WTC11 (cell line): Measurements from ENCODE around the gene ARID1A. TPM values are rescaled to one million over a fixed set of nuclear protein-coding genes. Genes with fewer than 3 reads are reported as not detected.
A peak's percentile ranks its signal among the peaks of the same experiment; 100 is the strongest.

Experiments
- ATAC-seq: fragments of 200-7000 bp; cut with Tn5 transposase; 2 replicates; pipeline ENCODE4 v1.10.0; 2021; ENCODE audit warnings: mild to moderate bottlenecking, moderate library complexity
- CTCF ChIA-PET: fragments of 300-600 bp; sonication (Branson Sonifier 250); formaldehyde crosslinking; loops from one replicate; lab custom pipeline; 2021; ENCODE audit warnings: antibody characterized with exemption; lab: Charles Lee
- POLR2A ChIA-PET: fragments of 350-600 bp; sonication (Branson Sonifier 250); formaldehyde crosslinking; loops from one replicate; lab custom pipeline; 2021; ENCODE audit warnings: antibody characterized with exemption; lab: Charles Lee
- DNase-seq: peaks from one replicate; pipeline ENCODE4 v3.0.0; 2021; ENCODE audit warnings: low spot score
- H3K27ac Mint-ChIP-seq: 2 replicates; pipeline ENCODE4 v1.8.0; 2021; ENCODE audit warnings: mixed read lengths
- H3K27me3 Mint-ChIP-seq: 2 replicates; pipeline ENCODE4 v1.8.0; 2021; ENCODE audit warnings: low read depth, mild to moderate bottlenecking, moderate library complexity, mixed read lengths
- H3K36me3 Mint-ChIP-seq: 2 replicates; pipeline ENCODE4 v1.8.0; 2021; ENCODE audit warnings: mixed read lengths
- H3K4me1 Mint-ChIP-seq: 2 replicates; pipeline ENCODE4 v1.8.0; 2022; ENCODE audit warnings: mixed read lengths
- H3K4me3 Mint-ChIP-seq: 2 replicates; pipeline ENCODE4 v1.8.0; 2021; ENCODE audit warnings: mild to moderate bottlenecking, moderate library complexity, mixed read lengths
- H3K9me3 Mint-ChIP-seq: 2 replicates; pipeline ENCODE4 v1.8.0; 2021; ENCODE audit warnings: mixed read lengths
- ATF1 ChIP-seq: sonication (generic); formaldehyde crosslinking; IDR thresholded peaks from 2 replicates; pipeline ENCODE4 v1.8.1; 2023; ENCODE audit warnings: mild to moderate bottlenecking, moderate library complexity, missing genetic modification reagents
- FOXP1 ChIP-seq: sonication (generic); formaldehyde crosslinking; IDR thresholded peaks from 2 replicates; pipeline ENCODE4 v1.8.0; 2022; ENCODE audit warnings: missing genetic modification reagents, mild to moderate bottlenecking, moderate library complexity, borderline replicate concordance
- IRF1 ChIP-seq: sonication (generic); formaldehyde crosslinking; IDR thresholded peaks from 2 replicates; pipeline ENCODE4 v1.8.0; 2023; ENCODE audit warnings: missing genetic modification reagents
- IRF2 ChIP-seq: sonication (generic); formaldehyde crosslinking; IDR thresholded peaks from 2 replicates; pipeline ENCODE4 v1.8.0; 2022; ENCODE audit warnings: low read depth, missing genetic modification reagents, borderline replicate concordance
- JAZF1 ChIP-seq: fragments of 250-450 bp; sonication (Bioruptor Pico); IDR thresholded peaks from 2 replicates; pipeline ENCODE4 v1.9.0; 2021; ENCODE audit warnings: moderate library complexity, mild to moderate bottlenecking, inconsistent platforms
- MXD4 ChIP-seq: fragments of 250-450 bp; sonication (Bioruptor Pico); IDR thresholded peaks from 2 replicates; pipeline ENCODE4 v1.8.0; 2021; ENCODE audit warnings: mild to moderate bottlenecking, moderate library complexity, borderline replicate concordance
- NR1H2 ChIP-seq: sonication (generic); formaldehyde crosslinking; IDR thresholded peaks from 2 replicates; pipeline ENCODE4 v1.9.0; 2021; ENCODE audit warnings: mild to moderate bottlenecking, moderate library complexity, missing genetic modification reagents
- NR2C2 ChIP-seq: sonication (generic); formaldehyde crosslinking; IDR thresholded peaks from 2 replicates; pipeline ENCODE4 v1.8.0; 2022; ENCODE audit warnings: mild to moderate bottlenecking, missing genetic modification reagents
- PREB ChIP-seq: sonication (generic); formaldehyde crosslinking; IDR thresholded peaks from 2 replicates; pipeline ENCODE4 v1.8.1; 2022; ENCODE audit warnings: mild to moderate bottlenecking, missing genetic modification reagents, moderate library complexity, borderline replicate concordance
- SP1 ChIP-seq: sonication (generic); formaldehyde crosslinking; conservative IDR thresholded peaks from 2 replicates; pipeline ENCODE4 v1.8.1; 2022; ENCODE audit warnings: missing genetic modification reagents
- ZBTB21 ChIP-seq: sonication (generic); formaldehyde crosslinking; IDR thresholded peaks from 2 replicates; pipeline ENCODE4 v1.8.1; 2023; ENCODE audit warnings: mild to moderate bottlenecking, missing genetic modification reagents, borderline replicate concordance
- ZNF121 ChIP-seq: sonication (generic); formaldehyde crosslinking; IDR thresholded peaks from 2 replicates; pipeline ENCODE4 v1.8.0; 2023; ENCODE audit warnings: missing genetic modification reagents
- ZNF219 ChIP-seq: sonication (generic); formaldehyde crosslinking; IDR thresholded peaks from 2 replicates; pipeline ENCODE4 v1.8.0; 2023; ENCODE audit warnings: missing genetic modification reagents, mild to moderate bottlenecking, borderline replicate concordance
- ZNF425 ChIP-seq: fragments of 250-450 bp; sonication (Bioruptor Pico); conservative IDR thresholded peaks from 2 replicates; pipeline ENCODE4 v1.9.0; 2021; ENCODE audit warnings: mild to moderate bottlenecking
- ZNF671 ChIP-seq: fragments of 250-450 bp; sonication (Bioruptor Pico); IDR thresholded peaks from 2 replicates; pipeline ENCODE4 v1.8.0; 2021; ENCODE audit warnings: mild to moderate bottlenecking
- total RNA-seq: library from RNA; stranded (reverse); gene quantifications from 3 replicates; pipeline ENCODE4 v1.2.3, GENCODE V29; 2021
- TF ChIP-seq, protein P1 (sequence below): sonication (generic); formaldehyde crosslinking; IDR thresholded peaks from 2 replicates; pipeline ENCODE4 v1.8.1; 2023; ENCODE audit warnings: mild to moderate bottlenecking, missing genetic modification reagents
- TF ChIP-seq, protein P2 (sequence below): fragments of 250-450 bp; sonication (Bioruptor Pico); IDR thresholded peaks from 2 replicates; pipeline ENCODE4 v2.1.2; 2022; ENCODE audit warnings: mild to moderate bottlenecking, moderate library complexity

Gene ARID1A
- total RNA-seq, 1 experiment from 2014 or later: 98.0 TPM

- TF ChIP-seq ZNF219 (CRISPR knock-in tag): no peak
These were observed 5.6 kb downstream of the ARID1A start (continued) for GRCh38 chr1:26701266-26701994.

DNA sequence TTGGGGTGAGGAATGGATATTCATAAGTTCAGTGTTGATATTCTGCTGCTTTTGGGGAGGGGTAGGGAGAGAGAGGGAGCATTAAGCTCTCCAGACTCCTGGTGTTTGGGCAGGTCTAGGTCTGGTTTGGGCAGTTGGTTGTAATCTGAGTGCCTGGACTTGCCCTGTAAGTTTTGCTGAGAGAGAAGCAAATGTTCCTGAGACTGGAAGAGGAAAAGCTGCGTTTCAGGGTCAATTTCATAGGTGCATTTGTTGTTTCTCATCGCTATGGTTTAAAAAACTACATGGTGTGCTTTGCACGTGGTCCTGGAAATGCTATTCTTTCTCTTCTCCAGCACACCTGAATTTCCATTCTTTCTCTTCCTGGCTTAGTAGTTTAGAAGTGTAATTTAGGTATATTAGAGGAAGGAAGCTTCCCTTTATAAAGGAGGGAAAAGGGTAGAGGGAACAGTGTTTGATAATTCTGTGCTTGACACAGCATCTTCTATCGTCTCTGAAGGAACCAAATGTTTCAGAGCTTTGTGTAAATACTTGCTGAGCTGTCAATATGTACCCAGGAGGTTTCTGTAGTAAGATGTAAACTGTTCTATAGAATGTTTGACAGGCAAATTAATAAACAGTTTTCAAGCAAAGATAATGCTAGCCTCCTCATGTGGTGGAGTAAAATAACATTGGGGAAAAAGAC, 6.3 kb downstream of the ARID1A start:
- Mint-ChIP-seq H3K4me1 (peaks cover 26% of the 10 kb centered on the region), H3K9me3 (no peaks in the 10 kb centered on the region), H3K27ac (no peak overlapping the region), H3K36me3 (no peaks in the 10 kb centered on the region), H3K4me3 (no peak overlapping the region), H3K27me3 (no peaks in the 10 kb centered on the region)
- DNase-seq (no peak), ATAC-seq (peak; percentile 11; the same call in 1 of the 2 replicates)
- CTCF ChIA-PET: interaction anchor here (0.8 to 2.1 kb wide), 7 partner anchors 9 to 163 kb away, joined by 3 to 13 read pairs (median 5); no protein-coding TSS in a partner anchor
- TF ChIP-seq, protein P1, sequence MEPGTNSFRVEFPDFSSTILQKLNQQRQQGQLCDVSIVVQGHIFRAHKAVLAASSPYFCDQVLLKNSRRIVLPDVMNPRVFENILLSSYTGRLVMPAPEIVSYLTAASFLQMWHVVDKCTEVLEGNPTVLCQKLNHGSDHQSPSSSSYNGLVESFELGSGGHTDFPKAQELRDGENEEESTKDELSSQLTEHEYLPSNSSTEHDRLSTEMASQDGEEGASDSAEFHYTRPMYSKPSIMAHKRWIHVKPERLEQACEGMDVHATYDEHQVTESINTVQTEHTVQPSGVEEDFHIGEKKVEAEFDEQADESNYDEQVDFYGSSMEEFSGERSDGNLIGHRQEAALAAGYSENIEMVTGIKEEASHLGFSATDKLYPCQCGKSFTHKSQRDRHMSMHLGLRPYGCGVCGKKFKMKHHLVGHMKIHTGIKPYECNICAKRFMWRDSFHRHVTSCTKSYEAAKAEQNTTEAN (CRISPR knock-in tag): no peak
- no peak for TF ChIP-seq JAZF1
- no peak for TF ChIP-seq SP1
- POLR2A ChIA-PET: interaction anchor here (0.7 to 4.1 kb wide), 2 partner anchors 10 to 102 kb away, joined by 3 to 18 read pairs; no protein-coding TSS in a partner anchor

- peaks cover 26% of the 10 kb centered on the region for H3K4me1 Mint-ChIP-seq
- peaks cover 3% of the 10 kb centered on the region; the same call in 1 of the 2 replicates for H3K36me3 Mint-ChIP-seq
- TF ChIP-seq, protein P2, sequence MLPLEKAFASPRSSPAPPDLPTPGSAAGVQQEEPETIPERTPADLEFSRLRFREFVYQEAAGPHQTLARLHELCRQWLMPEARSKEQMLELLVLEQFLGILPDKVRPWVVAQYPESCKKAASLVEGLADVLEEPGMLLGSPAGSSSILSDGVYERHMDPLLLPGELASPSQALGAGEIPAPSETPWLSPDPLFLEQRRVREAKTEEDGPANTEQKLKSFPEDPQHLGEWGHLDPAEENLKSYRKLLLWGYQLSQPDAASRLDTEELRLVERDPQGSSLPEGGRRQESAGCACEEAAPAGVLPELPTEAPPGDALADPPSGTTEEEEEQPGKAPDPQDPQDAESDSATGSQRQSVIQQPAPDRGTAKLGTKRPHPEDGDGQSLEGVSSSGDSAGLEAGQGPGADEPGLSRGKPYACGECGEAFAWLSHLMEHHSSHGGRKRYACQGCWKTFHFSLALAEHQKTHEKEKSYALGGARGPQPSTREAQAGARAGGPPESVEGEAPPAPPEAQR (CRISPR knock-in tag): no peak
- no peak for TF ChIP-seq IRF2 (CRISPR knock-in tag)
- no peak for DNase-seq
- no peaks in the 10 kb centered on the region for H3K9me3 Mint-ChIP-seq
- H3K27me3 Mint-ChIP-seq: no peaks in the 10 kb centered on the region
- H3K27ac Mint-ChIP-seq: no peak overlapping the region
- POLR2A ChIA-PET: interaction anchor here (0.7 to 4.1 kb wide), 2 partner anchors 10 to 103 kb away, joined by 3 to 18 read pairs; no protein-coding TSS in a partner anchor
- CTCF ChIA-PET: interaction anchor here (0.8 to 2.1 kb wide), 5 partner anchors 10 to 101 kb away, joined by 3 to 13 read pairs (median 6); no protein-coding TSS in a partner anchor
- no peak overlapping the region for H3K4me3 Mint-ChIP-seq
- ATAC-seq: no peak
These were observed 6.8 kb downstream of the ARID1A start for GRCh38 chr1:26702680-26703038.

DNA sequence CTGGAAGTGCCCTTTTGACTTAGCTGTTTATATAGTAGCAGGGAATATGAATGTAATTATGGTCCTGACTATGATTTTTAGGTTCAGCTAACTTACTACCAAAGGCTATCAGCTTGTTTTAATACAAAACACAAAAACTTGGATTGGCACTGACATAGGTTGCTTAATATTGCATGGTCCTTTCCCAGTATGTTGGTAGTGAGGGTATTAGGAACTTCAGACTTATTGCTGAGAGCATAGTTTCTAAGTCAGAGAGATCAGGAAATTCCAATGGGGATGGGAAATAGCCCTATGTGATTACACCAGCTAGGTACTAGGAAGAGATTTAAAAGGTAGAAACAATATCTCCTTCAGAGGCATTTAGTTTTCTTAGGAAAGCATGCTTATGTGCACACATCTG, 7.7 kb downstream of the ARID1A start:
- ATAC-seq: no peak
- no peak for TF ChIP-seq ATF1 (CRISPR knock-in tag)
- no peak for TF ChIP-seq PREB
- TF ChIP-seq ZNF671 (CRISPR knock-in tag): no peak
- TF ChIP-seq NR2C2: no peak
- TF ChIP-seq NR1H2 (CRISPR knock-in tag): no peak
- no peak for TF ChIP-seq ZNF425 (CRISPR knock-in tag)
- TF ChIP-seq IRF1: no peak
- no peak for TF ChIP-seq FOXP1
- no peak for TF ChIP-seq MXD4 (CRISPR knock-in tag)
- no peak for TF ChIP-seq ZNF121 (CRISPR knock-in tag)
- no peak for TF ChIP-seq ZBTB21 (CRISPR knock-in tag)
- ChIA-PET POLR2A (interaction anchor here (4.1 kb wide), 1 partner anchor 11 kb away, joined by 18 read pairs; no protein-coding TSS in a partner anchor), CTCF (interaction anchor here (1.2 kb wide), 2 partner anchors 85 to 101 kb away, joined by 3 read pairs; no protein-coding TSS in a partner anchor)
- Mint-ChIP-seq H3K9me3 (no peaks in the 10 kb centered on the region), H3K4me1 (peaks cover 26% of the 10 kb centered on the region), H3K4me3 (no peak overlapping the region), H3K27ac (no peak overlapping the region), H3K27me3 (no peaks in the 10 kb centered on the region), H3K36me3 (peaks cover 8% of the 10 kb centered on the region; the same call in 1 of the 2 replicates)
- no peak for DNase-seq
